CD4-positive, alpha-beta T cell treated with Interleukin-15 for 4 hours (primary cell): Measurements from ENCODE around the gene BRD8.
"Not testable (repeated sequence)": the region's sequence is repeated elsewhere in the genome, so short reads cannot be mapped to it uniquely, and the experiment has no call there.

Source experiments
- DNase-seq: peaks from one replicate; pipeline ENCODE4 v3.0.0-alpha.2; 2020; ENCODE audit warnings: low spot score

The BRD8 gene

GRCh38 chr5:138163721-138164120, 14.7 kb downstream of the BRD8 start:
- no peak for DNase-seq

GRCh38 chr5:138160706-138161105, 17.7 kb downstream of the BRD8 start:
- DNase-seq, result no peak

GRCh38 chr5:138159666-138160065, 18.8 kb downstream of the BRD8 start:
- no peak for DNase-seq

GRCh38 chr5:138157626-138158025, 20.8 kb downstream of the BRD8 start:
- no peak for DNase-seq

- DNase-seq, result not testable (repeated sequence)
These were observed 22.5 kb downstream of the BRD8 start for GRCh38 chr5:138155977-138156376.

- DNase-seq, result no peak
These were observed 28.9 kb downstream of the BRD8 start for GRCh38 chr5:138149530-138149929.

GRCh38 chr5:138148811-138149210, 29.6 kb downstream of the BRD8 start:
- DNase-seq, result no peak

GRCh38 chr5:138143578-138143977, 34.9 kb downstream of the BRD8 start:
- DNase-seq, result not testable (repeated sequence)

- no peak for DNase-seq
These were observed 36.7 kb downstream of the BRD8 start for GRCh38 chr5:138141734-138142133.

- no peak for DNase-seq
These were observed 38.2 kb downstream of the BRD8 start for GRCh38 chr5:138140268-138140667.

GRCh38 chr5:138139781-138140090, 38.7 kb downstream of the BRD8 start:
- DNase-seq, result no peak

- no peak for DNase-seq
These were observed 39.3 kb downstream of the BRD8 start, which contains the start of gene NME5 for GRCh38 chr5:138138949-138139780. NME5 (minus strand) TSS chr5:138139428; CDS start chr5:138138780, 648 bp downstream.

GRCh38 chr5:138132543-138132942, 45.9 kb downstream of the BRD8 start:
- no peak for DNase-seq

- no peak for DNase-seq
These were observed 49.1 kb downstream of the BRD8 start for GRCh38 chr5:138129347-138129746.

GRCh38 chr5:138128334-138128733, 50.1 kb downstream of the BRD8 start:
- no peak for DNase-seq

GRCh38 chr5:138115254-138115653, 63.2 kb downstream of the BRD8 start:
- DNase-seq, result no peak

GRCh38 chr5:138111937-138112336, 66.5 kb downstream of the BRD8 start:
- DNase-seq, result no peak

- DNase-seq, result no peak
These were observed 67.2 kb downstream of the BRD8 start for GRCh38 chr5:138111181-138111580.

GRCh38 chr5:138110266-138110963, 68.0 kb downstream of the BRD8 start:
- no peak for DNase-seq

GRCh38 chr5:138109463-138110265, 68.8 kb downstream of the BRD8 start:
- DNase-seq, result no peak

- DNase-seq, result no peak
These were observed 71.2 kb downstream of the BRD8 start for GRCh38 chr5:138107213-138107612.

- no peak for DNase-seq
These were observed 72.7 kb downstream of the BRD8 start for GRCh38 chr5:138105709-138106108.

GRCh38 chr5:138103319-138103637, 75.2 kb downstream of the BRD8 start:
- no peak for DNase-seq
